ENCODE data around the gene VMP1. TPM values are rescaled to one million over a fixed set of nuclear protein-coding genes. Genes with fewer than 3 reads are reported as not detected.
"Not testable (repeated sequence)": the region's sequence is repeated elsewhere in the genome, so short reads cannot be mapped to it uniquely, and the experiment has no call there.

The VMP1 gene
- total and polyA plus RNA-seq, 2 donors (not counting 1 experiment from before 2014, with no cell fraction given) = 125 to 235 TPM

DNA sequence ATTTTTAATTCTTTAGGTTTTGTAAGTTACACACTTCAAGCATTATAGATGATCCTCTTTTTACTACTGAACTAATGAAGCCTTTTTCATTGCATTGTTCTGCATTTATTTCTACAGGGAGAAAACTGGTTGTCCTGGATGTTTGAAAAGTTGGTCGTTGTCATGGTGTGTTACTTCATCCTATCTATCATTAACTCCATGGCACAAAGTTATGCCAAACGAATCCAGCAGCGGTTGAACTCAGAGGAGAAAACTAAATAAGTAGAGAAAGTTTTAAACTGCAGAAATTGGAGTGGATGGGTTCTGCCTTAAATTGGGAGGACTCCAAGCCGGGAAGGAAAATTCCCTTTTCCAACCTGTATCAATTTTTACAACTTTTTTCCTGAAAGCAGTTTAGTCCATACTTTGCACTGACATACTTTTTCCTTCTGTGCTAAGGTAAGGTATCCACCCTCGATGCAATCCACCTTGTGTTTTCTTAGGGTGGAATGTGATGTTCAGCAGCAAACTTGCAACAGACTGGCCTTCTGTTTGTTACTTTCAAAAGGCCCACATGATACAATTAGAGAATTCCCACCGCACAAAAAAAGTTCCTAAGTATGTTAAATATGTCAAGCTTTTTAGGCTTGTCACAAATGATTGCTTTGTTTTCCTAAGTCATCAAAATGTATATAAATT is 132.3 kb downstream of the VMP1 start:
- Histone ChIP-seq H3K9me3 (ENCODE audit: control insufficient read depth, insufficient read depth, low read depth, low read length) (no peaks in the 10 kb centered on the region), H3K79me2 (ENCODE audit: control insufficient read depth, insufficient read depth, low read length) (peaks cover 45% of the 10 kb centered on the region), H2AFZ (ENCODE audit: low read length) (no peak overlapping the region), H4K20me1 (ENCODE audit: control insufficient read depth, extremely low read depth, insufficient read depth, low read length) (no peaks in the 10 kb centered on the region), H3K4me1 (ENCODE audit: control insufficient read depth, extremely low read depth, insufficient read depth, low read length) (peaks cover 4% of the 10 kb centered on the region), H3K9ac (ENCODE audit: insufficient read depth, low read length) (peak overlapping the region; percentile 97), H3K36me3 (ENCODE audit: control insufficient read depth, insufficient read depth, low read length) (peaks cover 3% of the 10 kb centered on the region), H3K27me3 (ENCODE audit: control insufficient read depth, insufficient read depth, low read length) (no peaks in the 10 kb centered on the region), H3K4me2 (ENCODE audit: extremely low read depth, insufficient read depth, low read length) (peak overlapping the region; percentile 85), H3K4me3 (replicated peaks in 1 of 4; ENCODE audit: control extremely low read depth in 1 of 4, insufficient read depth in 1 of 4, low read depth in 3 of 4, low read length in 4 of 4) (peak overlapping the region; percentile 97 to 99 (median 98)), H3K27ac (ENCODE audit: insufficient read depth, low read length) (peak overlapping the region; percentile 100)
- DNase-seq (ENCODE audit: low read depth in 2 of 2) = peak; percentile 36 to 60
- TF ChIP-seq, protein P1, sequence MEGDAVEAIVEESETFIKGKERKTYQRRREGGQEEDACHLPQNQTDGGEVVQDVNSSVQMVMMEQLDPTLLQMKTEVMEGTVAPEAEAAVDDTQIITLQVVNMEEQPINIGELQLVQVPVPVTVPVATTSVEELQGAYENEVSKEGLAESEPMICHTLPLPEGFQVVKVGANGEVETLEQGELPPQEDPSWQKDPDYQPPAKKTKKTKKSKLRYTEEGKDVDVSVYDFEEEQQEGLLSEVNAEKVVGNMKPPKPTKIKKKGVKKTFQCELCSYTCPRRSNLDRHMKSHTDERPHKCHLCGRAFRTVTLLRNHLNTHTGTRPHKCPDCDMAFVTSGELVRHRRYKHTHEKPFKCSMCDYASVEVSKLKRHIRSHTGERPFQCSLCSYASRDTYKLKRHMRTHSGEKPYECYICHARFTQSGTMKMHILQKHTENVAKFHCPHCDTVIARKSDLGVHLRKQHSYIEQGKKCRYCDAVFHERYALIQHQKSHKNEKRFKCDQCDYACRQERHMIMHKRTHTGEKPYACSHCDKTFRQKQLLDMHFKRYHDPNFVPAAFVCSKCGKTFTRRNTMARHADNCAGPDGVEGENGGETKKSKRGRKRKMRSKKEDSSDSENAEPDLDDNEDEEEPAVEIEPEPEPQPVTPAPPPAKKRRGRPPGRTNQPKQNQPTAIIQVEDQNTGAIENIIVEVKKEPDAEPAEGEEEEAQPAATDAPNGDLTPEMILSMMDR (conservative IDR thresholded peaks at IDR 0.05 in 1 of 2, IDR thresholded peaks at IDR 0.05 in 1 of 2; ENCODE audit: low read depth in 1 of 2, low read length in 2 of 2) = no peak
- TF ChIP-seq EZH2 (IDR thresholded peaks at IDR 0.05; ENCODE audit: low read length, missing control alignments) = no peak

DNA sequence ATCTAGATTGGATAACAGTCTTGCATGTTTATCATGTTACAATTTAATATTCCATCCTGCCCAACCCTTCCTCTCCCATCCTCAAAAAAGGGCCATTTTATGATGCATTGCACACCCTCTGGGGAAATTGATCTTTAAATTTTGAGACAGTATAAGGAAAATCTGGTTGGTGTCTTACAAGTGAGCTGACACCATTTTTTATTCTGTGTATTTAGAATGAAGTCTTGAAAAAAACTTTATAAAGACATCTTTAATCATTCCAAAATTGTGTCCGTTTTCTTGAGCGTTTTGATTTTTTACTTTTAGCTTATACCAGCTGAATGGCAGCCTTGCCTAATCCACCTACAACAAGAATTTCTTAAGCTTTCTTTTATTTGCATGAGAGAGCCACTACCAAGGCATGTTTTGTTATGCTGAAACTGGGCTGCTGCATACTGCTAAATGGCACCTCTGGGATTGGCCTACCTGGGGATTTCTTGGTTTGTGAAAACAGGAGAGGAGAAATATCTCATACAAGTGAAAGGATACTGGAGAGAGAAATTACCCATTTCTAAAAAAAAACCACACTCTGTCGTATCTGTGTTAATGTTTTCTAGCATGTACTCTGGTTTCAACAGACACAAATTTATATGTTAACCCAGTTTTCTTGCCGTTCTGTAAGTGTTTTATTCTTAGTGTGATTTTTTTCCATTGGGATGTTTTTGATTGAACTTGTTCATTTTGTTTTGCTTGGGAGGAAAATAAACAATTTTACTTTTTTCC is 133.1 kb downstream of the VMP1 start:
- Histone ChIP-seq H3K27me3 (ENCODE audit: control insufficient read depth, insufficient read depth, low read length) (no peaks in the 10 kb centered on the region), H3K79me2 (ENCODE audit: control insufficient read depth, insufficient read depth, low read length) (peaks cover 45% of the 10 kb centered on the region), H3K9me3 (ENCODE audit: control insufficient read depth, insufficient read depth, low read depth, low read length) (no peaks in the 10 kb centered on the region), H2AFZ (ENCODE audit: low read length) (no peak overlapping the region), H3K4me1 (ENCODE audit: control insufficient read depth, extremely low read depth, insufficient read depth, low read length) (peaks cover 5% of the 10 kb centered on the region), H3K9ac (ENCODE audit: insufficient read depth, low read length) (peak overlapping the region; percentile 97), H3K27ac (ENCODE audit: insufficient read depth, low read length) (peak overlapping the region; percentile 100), H3K4me2 (ENCODE audit: extremely low read depth, insufficient read depth, low read length) (peak overlapping the region; percentile 85), H4K20me1 (ENCODE audit: control insufficient read depth, extremely low read depth, insufficient read depth, low read length) (no peaks in the 10 kb centered on the region), H3K4me3 (replicated peaks in 1 of 4; ENCODE audit: control extremely low read depth in 1 of 4, insufficient read depth in 1 of 4, low read depth in 3 of 4, low read length in 4 of 4) (peak overlapping the region; percentile 97 to 99 (median 98)), H3K36me3 (ENCODE audit: control insufficient read depth, insufficient read depth, low read length) (peaks cover 3% of the 10 kb centered on the region)
- peak; percentile 35 to 56 for DNase-seq (ENCODE audit: low read depth in 2 of 2)
- TF ChIP-seq, protein P1 (conservative IDR thresholded peaks at IDR 0.05 in 1 of 2, IDR thresholded peaks at IDR 0.05 in 1 of 2; ENCODE audit: low read depth in 1 of 2, low read length in 2 of 2) = no peak
- TF ChIP-seq EZH2 (IDR thresholded peaks at IDR 0.05; ENCODE audit: low read length, missing control alignments) = no peak

DNA sequence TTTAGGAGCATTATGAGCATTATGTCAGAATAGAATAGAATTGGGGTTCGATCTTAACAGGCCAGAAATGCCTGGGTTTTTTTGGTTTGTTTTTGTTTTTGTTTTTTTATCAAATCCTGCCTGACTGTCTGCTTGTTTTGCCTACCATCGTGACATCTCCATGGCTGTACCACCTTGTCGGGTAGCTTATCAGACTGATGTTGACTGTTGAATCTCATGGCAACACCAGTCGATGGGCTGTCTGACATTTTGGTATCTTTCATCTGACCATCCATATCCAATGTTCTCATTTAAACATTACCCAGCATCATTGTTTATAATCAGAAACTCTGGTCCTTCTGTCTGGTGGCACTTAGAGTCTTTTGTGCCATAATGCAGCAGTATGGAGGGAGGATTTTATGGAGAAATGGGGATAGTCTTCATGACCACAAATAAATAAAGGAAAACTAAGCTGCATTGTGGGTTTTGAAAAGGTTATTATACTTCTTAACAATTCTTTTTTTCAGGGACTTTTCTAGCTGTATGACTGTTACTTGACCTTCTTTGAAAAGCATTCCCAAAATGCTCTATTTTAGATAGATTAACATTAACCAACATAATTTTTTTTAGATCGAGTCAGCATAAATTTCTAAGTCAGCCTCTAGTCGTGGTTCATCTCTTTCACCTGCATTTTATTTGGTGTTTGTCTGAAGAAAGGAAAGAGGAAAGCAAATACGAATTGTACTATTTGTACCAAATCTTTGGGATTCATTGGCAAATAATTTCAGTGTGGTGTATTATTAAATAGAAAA is 133.8 kb downstream of the VMP1 start:
- peak overlapping the region; percentile 85 for H3K4me2 ChIP-seq (ENCODE audit: extremely low read depth, insufficient read depth, low read length)
- not testable (repeated sequence) for H4K20me1 ChIP-seq (ENCODE audit: control insufficient read depth, extremely low read depth, insufficient read depth, low read length); H2AFZ ChIP-seq (ENCODE audit: low read length)

DNA sequence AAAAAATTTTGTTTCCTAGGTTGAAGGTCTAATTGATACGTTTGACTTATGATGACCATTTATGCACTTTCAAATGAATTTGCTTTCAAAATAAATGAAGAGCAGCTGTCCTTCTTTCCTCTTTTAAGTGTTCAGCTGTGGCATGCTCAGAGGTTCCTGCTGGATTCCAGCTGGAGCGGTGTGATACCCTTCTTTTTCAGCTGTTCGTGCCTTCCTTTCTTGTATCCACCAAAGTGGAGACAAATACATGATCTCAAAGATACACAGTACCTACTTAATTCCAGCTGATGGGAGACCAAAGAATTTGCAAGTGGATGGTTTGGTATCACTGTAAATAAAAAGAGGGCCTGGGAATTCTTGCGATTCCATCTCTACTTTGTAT is 134.4 kb downstream of the VMP1 start:
- H3K36me3 ChIP-seq (ENCODE audit: control insufficient read depth, insufficient read depth, low read length); H2AFZ ChIP-seq (ENCODE audit: low read length); H3K9me3 ChIP-seq (ENCODE audit: control insufficient read depth, insufficient read depth, low read depth, low read length); H3K27me3 ChIP-seq (ENCODE audit: control insufficient read depth, insufficient read depth, low read length); DNase-seq (ENCODE audit: low read depth in 2 of 2); H4K20me1 ChIP-seq (ENCODE audit: control insufficient read depth, extremely low read depth, insufficient read depth, low read length); H3K4me1 ChIP-seq (ENCODE audit: control insufficient read depth, extremely low read depth, insufficient read depth, low read length): not testable (repeated sequence)
- Histone ChIP-seq H3K9ac (ENCODE audit: insufficient read depth, low read length) (peak overlapping the region; percentile 97), H3K27ac (ENCODE audit: insufficient read depth, low read length) (peak overlapping the region; percentile 100), H3K4me3 (replicated peaks in 1 of 4; ENCODE audit: control extremely low read depth in 1 of 4, insufficient read depth in 1 of 4, low read depth in 3 of 4, low read length in 4 of 4) (peak overlapping the region; percentile 97 to 99 (median 98)), H3K4me2 (ENCODE audit: extremely low read depth, insufficient read depth, low read length) (peak overlapping the region; percentile 69), H3K79me2 (ENCODE audit: control insufficient read depth, insufficient read depth, low read length) (peaks cover 43% of the 10 kb centered on the region)

More for the DNA sequence above, 133.8 kb downstream of the VMP1 start:
- peaks cover 43% of the 10 kb centered on the region for H3K79me2 ChIP-seq (ENCODE audit: control insufficient read depth, insufficient read depth, low read length)
- H3K36me3 ChIP-seq (ENCODE audit: control insufficient read depth, insufficient read depth, low read length); H3K27me3 ChIP-seq (ENCODE audit: control insufficient read depth, insufficient read depth, low read length); H3K4me1 ChIP-seq (ENCODE audit: control insufficient read depth, extremely low read depth, insufficient read depth, low read length); H3K9me3 ChIP-seq (ENCODE audit: control insufficient read depth, insufficient read depth, low read depth, low read length): not testable (repeated sequence)
- H3K4me3 ChIP-seq (replicated peaks in 1 of 4; ENCODE audit: control extremely low read depth in 1 of 4, insufficient read depth in 1 of 4, low read depth in 3 of 4, low read length in 4 of 4) = peak overlapping the region; percentile 97 to 99 (median 98)
- peak; percentile 39 to 64 for DNase-seq (ENCODE audit: low read depth in 2 of 2)
- peak overlapping the region; percentile 97 for H3K9ac ChIP-seq (ENCODE audit: insufficient read depth, low read length)
- peak overlapping the region; percentile 100 for H3K27ac ChIP-seq (ENCODE audit: insufficient read depth, low read length)
